Pons (tissue), 1 donor: ENCODE data around the gene NSD2.
"Not testable (repeated sequence)": the region's sequence is repeated elsewhere in the genome, so short reads cannot be mapped to it uniquely, and the experiment has no call there.

Experiments used
- DNase-seq: peaks from one replicate; pipeline ENCODE4 v3.0.0-alpha.2; 2016; ENCODE audit warnings: low spot score

Gene NSD2

DNA sequence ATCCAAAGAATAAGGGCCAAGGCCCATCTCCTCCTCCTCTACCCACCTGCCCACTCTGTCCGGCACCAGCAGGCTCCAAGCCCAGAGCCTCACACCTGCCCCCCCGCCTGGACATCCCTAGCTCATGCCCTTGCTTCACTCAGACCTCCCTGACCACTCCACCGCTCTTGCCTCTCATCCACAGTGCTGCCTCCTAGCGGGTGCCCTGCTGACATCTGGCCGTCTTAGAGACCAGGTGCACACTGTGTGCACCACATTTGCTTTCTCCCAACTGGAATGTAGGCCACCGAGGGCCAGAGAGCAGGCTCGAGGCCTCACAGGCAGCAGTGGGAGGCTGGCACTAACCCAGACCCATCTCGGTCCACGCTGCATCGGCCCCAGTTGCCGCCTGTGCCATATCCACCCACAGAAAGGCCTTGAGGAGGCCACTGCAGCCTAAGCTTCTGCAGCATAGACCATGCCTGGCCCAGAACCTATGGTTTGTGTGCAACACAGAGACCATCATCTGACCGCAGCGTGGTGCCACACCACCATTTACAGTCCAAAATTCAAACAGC lies 28.8 kb upstream of the NSD2 start:
- no peak for DNase-seq

DNA sequence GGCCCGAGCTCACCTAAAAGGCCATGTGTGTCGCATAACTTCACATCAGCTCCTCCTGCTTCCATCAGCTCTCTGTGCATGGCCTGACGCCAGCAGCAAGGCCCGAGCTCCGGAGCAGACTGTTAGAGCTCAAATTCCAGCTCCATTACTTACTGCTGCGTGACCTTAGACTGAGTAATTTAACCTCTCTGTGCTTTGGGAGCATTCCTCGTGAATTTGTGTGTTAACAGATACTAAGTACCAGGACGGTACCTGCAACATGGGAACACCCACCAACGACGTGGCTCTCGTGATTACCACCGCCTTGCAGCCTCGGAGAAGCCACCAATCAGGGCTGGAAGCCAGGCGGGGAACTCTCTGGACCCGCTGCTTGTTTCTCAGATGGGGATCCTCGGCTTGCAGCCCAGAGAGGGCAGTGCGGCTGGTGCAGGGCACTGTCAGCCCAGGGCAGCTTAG lies 28.2 kb upstream of the NSD2 start:
- peak; percentile 31 for DNase-seq

DNA sequence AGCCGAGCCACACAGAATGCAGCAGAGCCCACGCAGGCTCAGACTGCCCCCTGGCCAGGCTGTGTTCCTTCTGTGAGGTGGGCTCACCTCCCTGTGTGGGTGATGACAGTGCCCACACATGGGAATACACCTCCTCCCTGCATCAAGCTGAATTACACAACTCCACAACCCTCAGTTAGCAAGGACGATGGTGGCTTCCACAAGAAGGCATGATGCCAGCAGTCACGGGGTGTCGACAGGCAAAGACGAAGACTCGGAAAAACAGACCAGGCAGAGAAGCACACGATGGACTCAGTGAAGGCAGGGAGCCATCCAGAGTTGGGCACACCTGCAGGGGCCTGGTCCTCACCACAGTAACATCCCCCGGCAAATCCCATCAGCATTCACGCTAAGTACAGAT lies 27.3 kb upstream of the NSD2 start:
- peak; percentile 49 for DNase-seq

DNA sequence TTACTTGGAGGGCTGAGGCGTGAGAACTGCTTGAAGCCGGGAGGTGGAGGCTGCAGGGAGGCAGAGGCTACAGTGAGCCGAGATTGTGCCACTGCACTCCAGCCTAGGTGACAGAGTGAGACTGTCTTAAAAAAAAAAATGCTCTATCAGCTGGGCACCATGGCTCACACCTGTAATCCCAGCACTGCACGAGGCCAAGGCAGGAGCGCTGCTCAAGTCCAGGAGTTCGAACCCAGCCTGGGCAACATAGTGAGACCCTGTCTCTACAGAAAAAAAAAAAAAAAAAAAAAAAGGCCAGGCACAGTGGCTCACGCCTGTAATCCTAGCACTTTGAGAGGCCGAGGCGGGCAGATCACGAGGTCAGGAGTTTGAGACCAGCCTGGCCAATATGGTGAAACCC lies 26.6 kb upstream of the NSD2 start:
- DNase-seq = not testable (repeated sequence)

DNA sequence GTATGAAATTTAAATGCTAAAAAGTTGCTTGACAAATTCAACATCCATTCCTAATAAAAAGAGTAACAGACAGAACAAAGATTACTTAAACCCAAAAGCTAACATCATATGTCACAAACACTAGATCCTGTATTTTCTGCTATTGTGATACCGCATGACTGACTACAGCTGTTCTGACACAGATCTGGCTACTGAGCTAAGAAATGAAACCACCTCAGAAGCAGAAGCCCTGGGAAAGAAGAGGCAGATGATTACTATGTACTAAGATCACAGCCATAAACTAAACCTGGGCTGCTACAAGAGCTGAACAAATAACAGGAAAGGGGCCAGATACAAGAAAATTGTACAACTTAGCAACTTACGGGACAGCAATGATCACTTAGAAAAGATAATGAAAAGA lies 24.6 kb upstream of the NSD2 start:
- DNase-seq = no peak

DNA sequence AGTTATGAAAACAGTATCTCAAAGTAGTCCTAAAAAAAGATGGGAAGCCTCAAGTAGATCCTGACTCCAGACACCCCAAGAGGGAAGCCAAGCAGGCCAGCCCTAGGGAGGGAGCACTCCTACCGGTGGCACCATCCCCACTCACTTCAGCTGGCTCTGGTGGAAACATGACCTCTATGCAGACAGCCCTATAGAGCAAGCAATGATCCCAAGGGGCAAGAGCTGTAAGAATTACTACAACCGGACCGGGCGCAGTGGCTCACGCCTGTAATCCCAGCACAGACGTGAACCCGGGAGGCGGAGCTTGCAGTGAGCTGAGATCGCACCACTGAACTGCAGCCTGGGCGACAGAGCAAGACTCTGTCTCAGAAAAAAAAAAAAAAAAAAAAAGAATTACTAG lies 20.9 kb upstream of the NSD2 start:
- no peak for DNase-seq

DNA sequence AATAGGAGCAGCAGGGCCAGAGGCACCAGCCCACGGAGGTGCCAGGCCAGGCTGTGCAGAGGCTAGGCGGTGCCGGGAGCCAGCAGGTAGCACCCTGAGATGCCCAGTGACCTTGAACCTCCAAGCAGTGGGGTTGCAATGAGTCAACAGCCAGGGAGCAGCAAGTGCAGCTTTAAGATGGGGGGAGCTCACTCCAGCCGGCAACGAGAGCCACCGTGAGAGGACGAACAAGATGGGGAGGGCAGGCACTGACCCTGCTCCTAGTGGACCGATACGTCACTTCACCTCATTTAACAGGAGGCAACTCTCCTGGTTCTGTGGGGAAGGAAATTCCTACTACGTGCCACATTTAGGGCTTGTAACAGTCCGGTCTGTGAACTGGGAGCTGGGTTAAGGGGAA lies 20.0 kb upstream of the NSD2 start:
- DNase-seq = no peak

DNA sequence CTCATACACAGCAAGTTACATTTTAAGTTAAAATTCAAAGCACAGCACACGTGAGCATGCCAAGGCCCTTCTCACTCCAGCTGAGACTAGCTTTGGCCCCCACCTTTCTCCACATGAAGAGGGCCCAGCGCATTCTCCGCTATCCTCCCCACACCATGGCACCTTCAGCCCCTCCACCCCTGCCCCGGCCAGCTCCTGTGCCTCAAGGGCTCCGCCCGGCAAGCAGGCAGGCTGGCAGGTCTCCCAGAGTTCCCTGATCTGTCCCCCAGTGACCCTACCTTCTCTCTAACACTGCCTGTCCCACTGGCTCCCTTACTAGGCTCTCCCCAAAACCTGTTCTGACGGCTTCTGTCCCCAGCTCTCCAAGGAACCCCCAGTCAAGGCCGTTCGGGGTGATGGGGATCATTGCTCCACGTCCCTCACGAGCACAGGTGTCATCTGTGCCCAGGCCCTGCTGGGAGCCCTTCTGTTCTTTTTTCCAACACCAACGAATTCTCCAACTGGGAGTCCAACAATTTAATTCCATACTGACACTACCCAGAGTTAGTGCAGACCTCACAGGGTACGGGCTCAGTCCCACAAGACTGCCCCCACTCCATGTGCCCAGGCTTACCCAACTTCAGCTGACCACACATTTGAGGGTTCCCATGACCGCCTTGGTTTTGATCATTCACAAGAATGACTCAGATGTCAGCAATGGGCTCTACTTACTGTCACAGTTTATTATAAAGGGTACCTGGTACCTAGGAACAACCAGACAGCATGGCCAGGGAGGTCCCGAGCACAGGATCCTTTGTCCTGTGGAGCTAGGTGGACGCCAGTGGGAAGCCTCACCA lies 19.4 kb upstream of the NSD2 start:
- DNase-seq = no peak

DNA sequence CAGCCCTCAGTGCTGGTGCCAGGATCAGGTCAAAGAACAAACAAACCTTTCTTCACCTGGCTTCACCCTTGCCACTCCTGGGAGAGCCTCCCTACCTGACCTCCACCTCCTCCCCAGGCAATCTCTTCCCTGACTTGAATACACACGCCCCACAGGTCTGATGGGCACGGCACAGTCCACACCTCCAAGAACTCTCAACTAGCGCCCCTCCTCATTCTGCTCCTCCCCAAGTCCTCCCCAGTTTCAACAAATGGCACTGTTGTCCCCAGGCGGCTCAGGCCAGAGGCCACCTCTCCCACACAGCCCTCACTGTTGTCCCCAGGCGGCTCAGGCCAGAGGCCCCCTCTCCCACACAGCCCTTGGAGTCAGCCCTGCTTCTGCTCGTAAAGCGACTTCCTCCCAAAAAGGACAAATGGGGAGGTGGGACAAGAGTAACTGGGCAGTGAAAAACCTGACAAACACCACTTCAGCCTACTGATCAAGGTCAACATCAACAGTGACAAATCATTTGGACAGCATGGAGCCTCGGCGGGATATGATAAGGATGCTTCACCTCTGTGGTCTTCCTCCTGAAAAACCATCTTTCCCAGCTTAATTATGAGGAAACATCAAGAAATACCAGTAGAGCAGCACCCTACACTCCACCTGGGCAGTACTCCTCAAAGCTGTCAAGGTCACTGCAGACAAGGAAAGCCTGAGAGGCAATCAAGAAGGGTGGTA lies 18.1 kb upstream of the NSD2 start:
- DNase-seq = no peak

DNA sequence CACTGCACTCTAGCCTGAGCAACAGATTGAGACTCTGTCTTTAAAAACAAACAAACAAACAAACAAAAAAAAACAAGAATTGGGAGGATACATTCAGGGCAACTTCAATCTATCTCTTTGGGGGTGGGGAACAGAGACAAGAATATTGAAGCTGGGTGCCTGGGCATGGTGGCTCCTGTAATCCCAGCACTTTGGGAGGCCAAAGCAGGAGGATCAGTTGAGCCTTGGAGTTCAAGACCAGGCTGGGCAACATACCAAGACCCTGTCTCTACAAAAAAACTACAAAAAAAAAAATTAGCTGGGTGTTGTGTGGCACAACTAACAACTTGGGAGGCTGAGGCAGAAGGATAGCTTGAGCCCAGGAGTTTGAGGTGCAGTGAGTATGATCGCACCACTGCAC lies 16.4 kb upstream of the NSD2 start:
- no peak for DNase-seq

DNA sequence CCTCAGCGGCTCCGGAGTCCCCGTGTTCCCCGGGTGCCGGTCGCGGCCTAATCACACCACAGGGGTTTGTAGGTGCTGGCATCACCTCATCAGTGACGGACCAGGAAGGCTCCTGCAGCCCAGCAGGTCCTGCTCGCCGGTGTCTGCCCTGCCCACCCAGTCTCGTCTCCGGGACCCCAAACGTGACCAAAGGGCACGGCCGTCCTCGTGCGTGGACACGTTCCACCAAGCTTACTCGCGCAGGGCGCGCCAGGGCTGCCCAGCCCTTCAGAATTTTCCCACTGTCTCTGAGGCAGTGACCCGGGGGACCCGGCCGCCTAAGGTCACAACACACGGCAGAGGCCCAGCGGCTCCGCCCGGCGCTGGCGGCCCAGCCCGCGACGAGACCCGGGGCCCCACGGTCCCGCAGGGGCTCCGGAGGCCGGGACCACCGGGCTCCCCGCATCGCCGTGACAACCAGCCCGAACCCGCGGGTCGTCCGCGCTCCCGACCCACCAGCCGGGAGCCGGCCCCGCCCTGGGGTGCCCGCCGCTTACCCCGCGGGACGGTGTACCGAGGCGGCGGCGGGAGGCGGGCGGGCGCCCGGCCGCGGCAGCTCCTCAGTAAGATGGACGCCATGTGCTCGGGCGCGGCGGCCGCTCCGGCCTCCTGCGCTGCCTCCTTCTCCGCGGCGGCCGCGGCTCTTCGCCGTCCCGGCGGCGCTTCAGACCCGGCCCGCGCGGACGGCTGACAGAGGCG lies 15.7 kb upstream of the NSD2 start:
- DNase-seq = no peak

DNA sequence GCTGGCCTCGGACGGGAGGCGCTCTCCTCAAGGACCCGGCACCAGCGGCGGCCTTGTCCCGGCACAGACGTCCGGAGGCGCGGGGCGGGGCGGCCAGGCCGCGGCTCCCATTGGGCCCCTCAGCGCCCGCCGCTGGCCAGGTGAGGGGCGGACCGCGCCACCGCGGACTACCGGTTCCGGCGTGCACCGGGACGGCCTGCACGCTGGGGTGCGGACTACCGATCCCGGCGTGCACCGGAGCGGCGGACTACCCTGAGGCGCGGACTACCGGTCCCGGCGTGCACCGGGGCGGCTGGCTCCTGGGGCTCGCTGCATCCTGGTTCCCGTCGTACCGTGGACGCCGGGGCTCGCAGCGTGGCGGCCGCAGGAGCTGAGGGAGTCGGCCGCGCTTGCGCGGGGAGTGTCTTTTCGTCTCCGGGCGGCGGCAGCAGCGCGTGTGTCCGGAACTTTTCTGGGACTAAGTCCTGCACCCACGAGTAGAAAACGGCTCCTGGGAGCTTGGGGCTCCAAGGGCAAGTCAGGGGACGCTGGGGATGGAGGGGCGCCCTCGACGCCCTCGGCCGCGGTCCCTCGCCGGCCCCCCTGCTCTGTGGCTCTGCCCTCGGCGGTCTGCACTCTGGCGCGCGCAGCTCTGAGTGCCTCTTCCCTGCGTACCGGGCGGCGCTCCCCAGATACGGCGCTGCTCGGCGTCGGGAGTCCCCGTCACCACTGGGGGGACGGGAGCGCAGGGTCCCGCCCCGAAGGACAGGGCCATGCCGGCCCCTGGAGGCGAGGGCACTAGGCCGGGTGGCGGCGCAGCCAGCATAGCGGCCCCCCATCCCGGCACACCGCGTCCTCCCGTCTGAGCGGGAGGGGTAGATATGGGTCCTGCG lies 14.9 kb upstream of the NSD2 start, which contains the start of gene LETM1:
Gene LETM1, minus strand, starts transcription at position 86 of the 872 bp plus-strand sequence. CDS start 206 bp downstream, outside the sequence.
- peak; percentile 88 for DNase-seq

DNA sequence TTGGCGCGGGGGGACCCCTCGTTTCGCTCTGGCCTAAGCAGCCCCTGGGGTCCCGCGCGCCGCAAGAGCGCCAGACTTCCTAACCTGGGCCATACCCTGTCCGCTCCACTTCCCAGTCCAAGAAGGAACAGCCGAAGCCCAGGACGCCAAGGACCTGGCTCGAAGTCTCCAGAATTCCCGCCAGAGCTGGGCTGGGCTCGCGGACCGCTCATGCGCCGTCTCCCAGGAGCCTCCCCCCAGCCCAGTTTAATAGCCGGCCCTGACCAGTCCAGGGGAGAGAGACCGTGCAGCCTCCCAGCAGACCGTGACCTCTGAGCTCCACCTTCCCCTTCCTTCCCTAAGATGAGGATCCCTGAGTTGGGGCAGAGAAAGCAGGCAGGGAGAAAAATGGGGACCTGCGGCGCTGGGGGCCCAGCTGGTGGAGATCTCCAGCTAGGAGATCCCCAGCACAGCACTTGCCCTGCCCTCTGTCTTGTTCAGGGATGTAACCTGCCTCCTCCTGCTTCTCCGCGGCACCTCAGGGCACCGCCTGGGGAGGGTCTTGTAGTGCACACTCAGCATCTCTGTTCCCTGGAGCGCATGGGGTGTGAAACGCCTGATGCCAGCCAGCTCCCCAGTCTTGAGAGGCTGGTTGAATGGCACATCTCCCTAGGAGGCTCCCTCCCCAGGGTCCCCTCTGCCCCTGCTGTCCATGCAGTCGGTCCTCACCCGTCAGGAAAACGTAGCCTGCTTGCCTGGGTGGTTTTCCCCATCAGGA lies 14.1 kb upstream of the NSD2 start:
- no peak for DNase-seq

DNA sequence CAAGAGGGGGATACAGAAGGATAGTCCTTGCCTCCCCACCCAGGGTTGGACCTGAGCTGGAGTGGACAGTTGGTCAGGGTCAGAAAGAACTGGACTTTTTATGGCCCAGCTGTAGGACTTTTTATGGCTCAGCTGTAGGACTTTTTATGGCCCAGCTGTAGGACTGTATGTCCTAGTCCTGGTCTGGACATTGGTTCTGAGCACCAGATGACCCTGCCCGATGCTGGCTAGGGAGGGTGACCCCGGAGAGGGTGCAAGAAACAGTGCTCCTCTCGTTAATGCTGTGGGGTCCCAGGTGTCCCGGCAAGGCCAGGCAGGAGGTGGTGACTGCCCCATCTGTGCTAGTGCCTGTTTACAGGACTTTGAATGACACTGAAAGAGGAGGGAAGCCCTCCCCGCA lies 13.3 kb upstream of the NSD2 start:
- no peak for DNase-seq

DNA sequence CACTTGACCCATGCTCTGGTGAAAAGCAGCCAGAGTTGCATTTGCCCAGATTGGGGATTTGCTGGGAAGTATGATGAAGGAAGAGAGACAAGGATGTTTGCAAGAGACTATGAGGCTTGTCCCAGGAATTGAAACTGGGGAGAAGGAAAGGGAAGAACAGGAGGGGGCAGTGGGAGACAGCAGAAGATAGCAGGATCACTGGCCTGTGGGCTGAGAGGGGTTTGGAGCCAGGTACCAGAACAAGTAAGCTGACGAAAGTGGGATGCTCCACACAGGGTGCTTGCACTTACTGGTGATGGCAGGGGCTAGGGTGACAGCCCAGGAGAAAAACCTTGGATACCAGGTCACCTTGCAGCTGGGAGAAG lies 11.8 kb upstream of the NSD2 start:
- DNase-seq = no peak

DNA sequence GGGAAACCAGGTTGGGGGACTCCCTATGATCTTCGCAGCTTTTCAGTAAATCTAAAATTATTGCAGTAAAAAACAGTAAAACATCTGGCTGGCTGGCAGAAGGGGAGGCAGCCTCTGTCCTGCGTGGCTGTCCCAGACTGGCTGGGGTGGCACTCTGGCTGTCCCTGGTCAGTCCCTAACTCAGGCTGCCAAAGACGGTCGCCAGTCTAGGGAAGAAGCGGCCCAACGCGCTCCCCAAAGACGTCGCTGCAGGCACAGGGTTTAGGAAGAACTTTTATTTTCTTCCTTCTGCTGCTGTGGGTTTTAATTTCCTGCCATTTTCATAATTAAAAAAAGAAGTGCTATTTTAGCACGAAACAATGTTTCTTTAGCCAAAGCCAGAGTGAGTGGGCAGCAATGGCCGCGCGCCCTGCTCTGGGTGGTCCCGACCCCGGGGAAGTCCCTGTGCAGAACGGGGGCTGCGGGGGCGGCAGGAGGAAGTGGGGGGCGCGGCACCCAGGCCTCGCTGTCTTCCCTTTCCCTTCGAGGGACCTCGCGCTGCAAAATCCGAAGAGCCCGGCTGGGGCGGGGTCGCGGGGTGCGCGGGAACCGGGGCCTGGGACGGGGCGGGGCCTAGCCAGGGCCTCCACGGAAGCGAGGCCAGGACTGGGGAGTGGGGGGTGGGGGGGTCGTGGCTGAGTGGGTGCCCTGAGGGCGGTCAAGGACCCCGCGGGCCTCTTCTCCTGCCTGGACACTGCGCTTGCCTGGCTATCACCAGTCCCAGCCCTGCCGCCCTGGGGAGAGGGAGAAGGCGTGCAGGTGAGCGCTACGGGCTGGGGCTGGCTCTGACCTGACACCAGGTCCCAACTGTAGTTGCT lies 8.9 kb upstream of the NSD2 start:
- no peak for DNase-seq

DNA sequence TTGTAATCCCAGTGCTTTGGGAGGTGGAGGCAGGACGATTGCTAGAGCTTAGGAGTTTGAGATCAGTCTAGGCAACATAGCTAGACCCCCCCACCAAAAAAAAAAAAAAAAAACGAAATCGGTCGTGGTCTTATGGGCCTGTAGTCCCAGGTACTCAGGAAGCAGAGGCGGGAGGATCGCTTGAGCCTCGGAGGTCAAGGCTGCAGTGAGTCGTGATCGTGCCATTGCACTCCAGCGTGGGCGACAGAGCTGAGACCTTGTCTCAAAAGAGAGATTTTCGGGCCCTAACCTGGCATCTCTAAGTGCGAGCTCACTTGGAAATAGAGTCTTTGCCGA lies 8.3 kb upstream of the NSD2 start:
- DNase-seq = no peak

DNA sequence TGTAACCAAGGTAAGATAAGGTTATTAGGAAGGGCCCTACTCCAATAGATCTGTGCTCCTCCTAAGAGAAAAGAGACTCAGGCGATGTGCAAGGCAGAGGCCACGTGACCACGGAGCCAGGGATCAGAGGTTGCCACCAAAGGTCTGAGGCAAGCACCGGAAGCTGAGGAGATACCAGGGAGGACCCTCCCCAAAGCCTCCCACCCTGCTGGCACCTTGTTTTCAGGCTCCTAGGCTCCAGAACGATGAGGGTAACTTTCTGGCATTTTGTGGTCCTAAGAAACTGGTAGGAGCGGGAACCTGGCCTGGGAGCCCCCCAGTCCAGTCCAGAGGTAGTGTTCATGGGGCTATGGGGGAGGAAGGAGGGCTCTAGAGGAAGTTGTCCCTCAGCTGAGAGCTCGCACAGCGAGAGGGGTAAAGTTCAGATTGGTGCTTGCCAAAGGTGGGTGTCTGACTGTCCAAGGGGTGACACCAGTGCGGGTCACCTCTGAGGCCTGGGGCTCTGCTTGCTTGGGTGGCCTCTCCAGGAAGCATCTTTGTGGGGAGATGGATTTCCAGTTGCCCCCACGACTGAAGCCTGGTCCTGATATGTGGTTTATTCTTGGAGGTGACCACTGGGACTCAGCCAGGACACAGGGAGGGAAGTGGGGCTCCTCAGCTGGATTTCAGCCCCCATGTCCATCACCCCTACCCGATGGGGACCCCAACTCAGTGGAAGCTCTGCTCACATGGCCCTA lies 7.7 kb upstream of the NSD2 start:
- DNase-seq = no peak
